ENCODE results near the gene UTP3. TPM values are rescaled to one million over a fixed set of nuclear protein-coding genes. Genes with fewer than 3 reads are reported as not detected.

UTP3 gene
- total and polyA plus RNA-seq, 9 of the 15 experiments (the other 6 are each of a cell fraction or from before 2014, with no cell fraction given): 11.9 to 69.3 (median 34.0) TPM

- WGBS (ENCODE audit: insufficient coverage, low coverage, missing lambda C conversion rate): 21% methylated on average over 1 of the region's 1 CpG
- Histone ChIP-seq H3K27me3 (ENCODE audit: control insufficient read depth in 2 of 2, insufficient read depth in 2 of 2, low read length in 2 of 2) (no peaks in the 10 kb centered on the region), H3K9me1 (ENCODE audit: control insufficient read depth, insufficient read depth, low read length) (no peaks in the 10 kb centered on the region), H3K4me1 (replicated peaks in 1 of 2; ENCODE audit: control insufficient read depth in 2 of 2, insufficient read depth in 2 of 2, low read length in 2 of 2) (no peaks in the 10 kb centered on the region), H3K27ac (ENCODE audit: extremely low read depth, low read depth, low read length) (no peak overlapping the region), H3K4me2 (ENCODE audit: insufficient read depth, low read length) (no peak overlapping the region), H3K9ac (ENCODE audit: insufficient read depth in 1 of 2, low read depth in 2 of 2, low read length in 2 of 2) (no peak overlapping the region), H3K79me2 (ENCODE audit: control insufficient read depth, insufficient read depth, low read length) (no peaks in the 10 kb centered on the region), H3K9me3 (replicated peaks; ENCODE audit: control insufficient read depth, insufficient read depth, low read depth, low read length) (no peaks in the 10 kb centered on the region), H4K20me1 (replicated peaks; ENCODE audit: control insufficient read depth, insufficient read depth, low read length) (no peaks in the 10 kb centered on the region), H2AFZ (ENCODE audit: low read depth, low read length) (no peak overlapping the region), H3K36me3 (ENCODE audit: control insufficient read depth, insufficient read depth, low read length) (no peaks in the 10 kb centered on the region), H3K4me3 (no peak overlapping the region)
- no peak for ATAC-seq
- no TSS peak for BruUV-seq (replicated peaks)
- intact Hi-C loops (cut with micrococcal nuclease): no loop called here
- no peak for FAIRE-seq
- no peak for DNase-seq (ENCODE audit: extremely low read depth in 1 of 4, low spot score in 3 of 4)
- in situ Hi-C loops (cut with MboI): no loop called here
- CTCF ChIA-PET (ENCODE audit: low intra/inter-chr PET ratio): no interaction called here
- POLR2A ChIA-PET: no interaction called here
- no peak for TF ChIP-seq DEAF1 (CRISPR knock-in tag; IDR thresholded peaks at IDR 0.05)
- TF ChIP-seq ZNF263 (CRISPR knock-in tag; IDR thresholded peaks at IDR 0.05; ENCODE audit: borderline replicate concordance): no peak
- TF ChIP-seq ID3 (CRISPR knock-in tag; IDR thresholded peaks at IDR 0.05): no peak
- TF ChIP-seq ID3 (tag; IDR thresholded peaks at IDR 0.05): no peak
- TF ChIP-seq KAT7 (CRISPR knock-in tag; IDR thresholded peaks at IDR 0.05; ENCODE audit: borderline replicate concordance): no peak
- TF ChIP-seq CUX1 (CRISPR knock-in tag; IDR thresholded peaks at IDR 0.05): no peak
These were observed 13.6 kb upstream of the UTP3 start for GRCh38 chr4:70674731-70675130.

All from K562 (cell line).